Right ventricle myocardium superior (tissue), 1 donor: Measurements from ENCODE around the gene TK1. TPM values are rescaled to one million over a fixed set of nuclear protein-coding genes. Genes with fewer than 3 reads are reported as not detected.
"Not testable (repeated sequence)": the region's sequence is repeated elsewhere in the genome, so short reads cannot be mapped to it uniquely, and the experiment has no call there.

ENCODE experiments used
- ATAC-seq: fragments of 200-7000 bp; cut with Tn5 transposase; one replicate; pipeline ENCODE4 v1.9.1; 2020; ENCODE audit warnings: mild to moderate bottlenecking; ENCODE audit not compliant: poor library complexity
- DNase-seq: peaks from one replicate; pipeline ENCODE4 v3.0.0-alpha.2; 2020
- intact Hi-C: fragments of 100-400 bp; cut with DNase I; formaldehyde crosslinking; loops from one replicate; pipeline ENCODE4 v1.11.2; 2022
- total RNA-seq: library from RNA; stranded (reverse); fragmentation: NEBNext Ultra II Directional; extraction: Animal tissue kit (Norgen Biotek cat#: 25700); gene quantifications from one replicate; pipeline ENCODE4 v1.2.1, GENCODE V29; 2021
- donor health status: DM: no; HTN: yes; CAD: no; lungs with severe emphysema.

TK1 gene
- total RNA-seq, 1 donor from 2014 or later, result 2.6 TPM

- intact Hi-C loops, result no loop called here
- DNase-seq (no peak), ATAC-seq (no peak)
These were observed 44.6 kb downstream of the TK1 start for GRCh38 chr17:78142119-78142861.

DNA sequence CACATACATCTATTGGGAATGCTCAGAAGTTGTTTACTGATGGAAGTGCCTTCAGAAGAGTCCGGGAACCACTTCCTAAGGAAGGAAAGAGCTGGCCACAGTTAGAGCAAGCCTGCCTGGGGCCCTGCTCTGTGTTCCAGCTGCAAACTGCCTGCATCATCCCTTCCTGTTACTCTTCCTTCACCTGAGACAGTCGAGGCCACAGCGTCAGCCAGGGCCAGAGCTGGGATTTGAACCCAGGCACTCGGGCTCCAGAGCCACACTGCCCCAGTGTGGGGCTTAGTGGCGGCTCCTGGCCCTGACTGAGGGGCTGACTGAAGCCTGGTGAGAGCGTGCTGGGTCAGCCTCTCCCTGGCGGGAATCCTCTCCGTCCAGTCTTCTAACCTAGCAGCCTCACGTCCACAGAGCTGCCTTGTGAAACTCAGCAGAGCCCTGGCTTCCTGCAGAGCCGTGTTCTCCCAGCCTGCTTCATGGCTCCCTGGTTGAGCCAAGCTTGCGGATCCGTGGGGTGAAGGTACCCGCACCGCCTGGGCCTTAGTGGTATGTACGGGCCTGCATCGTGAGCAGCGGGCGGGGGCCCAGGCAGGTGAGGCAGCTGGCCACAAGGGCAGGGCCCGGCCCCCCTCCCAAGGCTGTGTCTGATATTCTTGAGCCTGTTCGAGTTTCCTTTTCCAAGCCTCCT is 45.3 kb downstream of the TK1 start:
- ATAC-seq, result no peak
- intact Hi-C loops, result no loop called here

DNA sequence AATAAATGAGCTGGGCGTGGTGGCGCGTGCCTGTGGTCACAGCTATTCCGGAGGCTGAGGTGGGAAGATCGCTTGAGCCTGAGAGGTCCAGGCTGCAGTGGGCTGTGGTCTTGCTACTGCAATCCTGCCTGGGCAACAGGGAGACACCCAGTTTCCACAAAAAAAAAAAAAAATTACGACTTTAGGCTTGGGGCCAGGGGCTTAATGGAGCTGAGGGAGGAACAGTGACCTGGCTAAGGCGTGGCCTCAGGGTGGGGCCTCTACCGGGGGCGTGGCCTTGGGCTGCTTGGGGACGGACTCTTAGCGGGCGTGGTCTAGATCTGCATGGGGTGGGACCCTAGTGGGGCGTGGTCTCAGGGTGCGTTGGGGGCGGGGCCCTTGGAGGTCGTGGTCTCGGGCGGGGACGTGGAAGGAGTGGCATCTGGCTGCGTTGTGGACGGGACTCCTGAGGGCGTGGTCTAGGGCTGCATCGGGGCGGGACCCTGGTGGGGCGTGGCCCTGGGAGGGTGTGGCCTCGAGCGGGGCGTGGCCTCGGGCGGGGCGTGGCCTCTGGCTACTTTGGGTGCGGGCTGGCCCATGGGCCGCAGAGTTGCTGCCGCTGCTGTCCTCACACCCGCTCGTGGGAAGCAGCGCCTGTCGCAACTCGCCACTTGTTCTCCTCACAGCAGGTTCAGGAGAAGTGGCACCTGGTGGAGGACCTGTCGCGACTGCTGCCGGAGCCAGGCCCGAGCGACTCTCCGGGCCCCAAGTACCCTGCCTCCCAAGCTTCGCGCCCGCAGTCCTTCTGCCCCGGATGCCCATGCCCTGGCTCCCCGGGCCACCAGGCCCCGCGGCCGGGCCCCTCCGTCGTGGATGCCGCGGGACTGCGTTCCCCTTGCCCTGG is 46.4 kb downstream of the TK1 start:
- peak; percentile 80 for ATAC-seq
- DNase-seq, result peak; percentile 95
- intact Hi-C loops, result no loop called here

More for the DNA sequence above, 45.3 kb downstream of the TK1 start:
- no peak for DNase-seq

- intact Hi-C loops, result not testable (repeated sequence)
These were observed 47.0 kb downstream of the TK1 start for GRCh38 chr17:78139861-78140168.

DNA sequence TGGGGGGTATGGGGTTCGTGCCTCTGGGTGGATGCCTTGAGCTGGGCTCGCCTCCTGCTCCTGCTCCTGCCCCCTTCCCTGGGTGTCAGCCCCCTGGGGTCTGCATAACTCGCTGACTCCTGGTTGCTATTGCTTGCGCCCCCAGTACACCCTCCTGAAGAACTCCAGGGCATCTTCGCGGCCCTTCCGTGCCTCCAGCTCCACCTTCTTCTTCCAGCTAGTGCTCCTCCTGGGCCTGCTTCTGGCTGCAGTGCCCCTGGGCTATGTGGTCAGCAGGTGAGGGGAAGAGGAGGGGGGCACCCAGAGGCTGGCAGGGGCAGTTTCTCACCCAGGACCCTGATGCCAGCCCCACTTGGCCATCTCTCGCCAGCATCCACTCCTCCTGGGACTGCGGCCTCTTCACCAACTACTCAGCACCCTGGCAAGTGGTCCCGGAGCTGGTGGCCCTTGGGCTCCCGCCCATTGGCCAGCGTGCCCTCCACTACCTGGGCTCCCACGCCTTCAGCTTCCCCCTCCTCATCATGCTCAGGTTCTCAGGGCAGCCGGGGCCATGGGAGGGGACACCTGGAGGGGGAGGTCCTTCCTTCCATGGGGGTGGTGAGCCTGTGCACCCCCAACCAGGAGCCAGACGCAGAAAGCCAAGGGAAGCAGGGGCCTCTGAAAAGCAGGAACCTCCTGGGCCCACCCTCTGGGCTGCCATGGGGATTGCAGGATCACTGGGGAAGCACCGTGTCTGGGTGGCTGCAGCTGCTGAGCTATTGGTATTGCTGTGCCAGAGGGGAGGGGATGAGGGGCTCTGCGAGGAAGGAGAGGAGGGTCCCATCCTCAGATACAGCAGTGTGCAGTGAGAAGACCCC is 48.4 kb downstream of the TK1 start:
- intact Hi-C loops, result no loop called here
- DNase-seq (no peak), ATAC-seq (no peak)

More at GRCh38 chr17:78139861-78140168, 47.0 kb downstream of the TK1 start:
- ATAC-seq, DNase-seq: not testable (repeated sequence)

DNA sequence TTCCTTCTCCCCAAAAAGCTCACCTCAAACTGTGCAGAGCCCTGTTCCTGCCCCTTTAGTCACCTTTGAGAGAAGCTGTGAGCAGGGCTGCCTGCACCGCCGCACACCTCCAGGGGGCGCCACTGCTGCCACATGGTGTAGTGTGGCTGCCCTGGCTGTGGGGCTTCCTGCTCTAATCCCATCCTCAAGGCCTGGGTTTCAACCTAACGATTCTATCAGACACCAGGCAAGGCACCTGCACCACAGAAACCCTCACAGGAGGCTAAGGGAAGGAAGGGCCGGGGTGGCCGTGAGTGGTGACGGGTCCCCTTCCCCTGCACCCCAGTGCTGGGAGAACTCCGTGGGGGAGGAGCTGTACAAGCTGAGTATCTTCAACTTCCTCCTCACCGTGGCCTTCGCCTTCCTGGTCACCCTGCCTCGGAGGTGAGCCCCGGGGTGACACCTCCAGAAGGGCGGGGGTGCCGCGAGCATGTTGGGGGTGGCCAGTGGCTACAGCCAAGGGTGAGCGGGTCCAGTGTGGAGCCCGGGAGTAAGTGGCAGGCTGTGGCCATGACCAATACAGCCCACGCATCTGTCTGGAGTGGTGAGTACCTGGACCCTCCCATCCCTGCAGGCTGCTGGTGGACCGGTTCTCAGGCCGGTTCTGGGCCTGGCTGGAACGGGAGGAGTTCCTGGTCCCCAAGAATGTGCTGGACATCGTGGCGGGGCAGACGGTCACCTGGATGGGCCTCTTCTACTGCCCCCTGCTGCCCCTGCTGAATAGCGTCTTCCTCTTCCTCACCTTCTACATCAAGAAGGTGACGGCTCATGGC is 49.3 kb downstream of the TK1 start:
- DNase-seq, result no peak
- ATAC-seq, result no peak
- intact Hi-C loops, result no loop called here

DNA sequence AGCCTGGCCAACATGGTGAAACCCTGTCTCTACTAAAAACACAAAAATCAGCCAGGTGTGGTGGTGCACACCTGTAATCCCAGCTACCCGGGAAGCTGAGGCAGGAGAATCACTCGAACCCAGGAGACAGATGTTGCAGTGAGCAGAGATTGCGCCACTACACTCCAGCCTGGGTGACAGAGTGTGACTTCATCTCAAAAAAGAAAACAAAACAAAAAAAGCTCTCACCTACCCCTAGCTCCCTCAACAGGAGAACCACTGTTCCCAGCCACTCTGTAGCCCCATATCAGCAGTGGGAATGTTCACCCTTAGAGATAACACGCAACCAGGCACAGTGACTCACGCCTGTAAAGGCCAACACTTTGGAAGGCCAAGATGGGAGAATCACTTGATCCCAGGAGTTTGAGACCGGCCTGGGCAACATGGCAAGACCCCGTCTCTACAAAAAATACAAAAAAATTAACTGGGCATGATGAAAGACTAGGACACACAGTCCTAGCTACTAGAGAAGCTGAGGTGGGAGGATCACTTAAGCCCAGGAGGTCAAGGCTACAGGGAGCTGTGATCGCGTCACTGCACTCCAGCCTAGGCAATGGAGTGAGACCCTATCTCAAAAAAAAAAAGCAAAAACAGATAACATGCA is 50.9 kb downstream of the TK1 start:
- intact Hi-C loops, result no loop called here
- no peak for ATAC-seq

GRCh38 chr17:78134899-78135385 is 51.9 kb downstream of the TK1 start:
- intact Hi-C loops, result no loop called here
- no peak for DNase-seq
- no peak for ATAC-seq

More for the DNA sequence above, 50.9 kb downstream of the TK1 start:
- no peak for DNase-seq

- peak; percentile 77 for DNase-seq
- intact Hi-C loops, result no loop called here
- ATAC-seq, result peak; percentile 34
These were observed 52.6 kb downstream of the TK1 start for GRCh38 chr17:78133971-78134898.

DNA sequence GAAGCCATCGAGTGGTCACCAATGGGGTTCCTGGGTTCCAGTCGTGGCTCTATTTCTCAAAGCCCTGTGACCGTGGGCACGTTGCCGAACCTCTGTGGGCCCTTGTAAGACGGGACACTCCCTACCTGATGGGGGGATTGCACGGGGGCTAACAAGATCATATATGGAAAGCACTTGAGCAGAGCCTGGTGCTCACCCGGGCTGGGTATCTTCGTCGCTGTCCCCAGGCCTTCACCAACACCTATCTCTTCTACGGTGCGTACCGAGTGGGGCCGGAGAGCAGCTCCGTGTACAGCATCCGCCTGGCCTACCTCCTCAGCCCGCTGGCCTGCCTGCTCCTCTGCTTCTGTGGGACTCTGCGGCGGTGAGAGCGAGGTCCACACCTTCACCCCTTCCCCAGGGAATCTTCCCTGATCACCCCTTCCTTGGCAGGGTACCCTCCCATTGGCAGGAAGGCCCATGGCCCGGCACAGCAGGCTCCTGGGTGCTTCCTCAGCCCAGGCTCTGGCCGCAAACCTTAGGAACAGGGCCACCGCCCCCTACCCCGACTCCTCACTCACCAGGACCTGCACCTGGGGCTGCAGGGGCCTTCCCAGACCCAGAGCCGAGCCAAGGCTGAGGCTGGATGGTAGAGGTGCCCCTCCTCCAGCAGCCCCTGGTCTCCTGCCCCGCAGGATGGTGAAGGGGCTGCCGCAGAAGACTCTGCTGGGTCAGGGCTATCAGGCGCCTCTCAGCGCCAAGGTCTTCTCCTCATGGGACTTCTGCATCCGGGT is 53.5 kb downstream of the TK1 start:
- DNase-seq (no peak), ATAC-seq (no peak)
- intact Hi-C loops, result no loop called here

DNA sequence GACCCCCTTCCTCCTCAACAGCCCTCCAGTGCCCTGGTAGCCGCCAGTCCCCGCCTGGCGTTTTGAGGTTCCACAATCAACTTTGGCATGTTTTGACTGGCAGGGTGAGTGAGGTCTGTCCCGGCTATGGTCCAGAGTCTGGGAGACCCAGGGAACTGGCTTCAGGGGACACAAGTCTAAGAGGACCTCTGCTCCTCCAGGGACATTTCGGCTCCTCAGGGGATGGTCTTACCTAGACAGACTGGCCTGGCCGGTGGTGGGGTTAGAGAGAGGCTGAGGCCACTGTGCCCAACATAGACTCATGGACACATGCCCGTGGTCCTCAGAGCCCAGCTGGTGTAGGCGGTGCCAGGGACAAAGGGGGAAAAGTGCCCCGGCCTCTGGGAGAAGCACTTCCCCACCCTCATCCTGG is 54.1 kb downstream of the TK1 start:
- intact Hi-C loops, result no loop called here

GRCh38 chr17:78132084-78132676 is 54.7 kb downstream of the TK1 start:
- DNase-seq (no peak), ATAC-seq (no peak)
- intact Hi-C loops, result no loop called here

More for the DNA sequence above, 54.1 kb downstream of the TK1 start:
- DNase-seq (no peak), ATAC-seq (no peak)

- intact Hi-C loops, result no loop called here
- ATAC-seq (no peak), DNase-seq (no peak)
These were observed 55.4 kb downstream of the TK1 start for GRCh38 chr17:78131172-78132083.
